Neural crest cell (in vitro differentiated cells): ENCODE results near the gene CLCNKA. TPM values are rescaled to one million over a fixed set of nuclear protein-coding genes. Genes with fewer than 3 reads are reported as not detected.

Experiments
- DNase-seq: peaks from one replicate; pipeline ENCODE4 v3.0.0; 2021; ENCODE audit warnings: low read depth, mixed read lengths, low spot score
- H3K27ac Mint-ChIP-seq: one replicate; pipeline ENCODE4 v1.8.0; 2021; ENCODE audit warnings: mild to moderate bottlenecking, mixed read lengths; ENCODE audit not compliant: unreplicated experiment
- H3K27me3 Mint-ChIP-seq: 2 replicates; pipeline ENCODE4 v1.8.0; 2021; ENCODE audit warnings: low read depth, mild to moderate bottlenecking, mixed read lengths
- H3K36me3 Mint-ChIP-seq: 2 replicates; pipeline ENCODE4 v1.8.0; 2021; ENCODE audit warnings: low read depth, mild to moderate bottlenecking, mixed read lengths
- H3K4me1 Mint-ChIP-seq: 2 replicates; pipeline ENCODE4 v1.8.0; 2021; ENCODE audit warnings: mixed read lengths
- H3K4me3 Mint-ChIP-seq: one replicate; pipeline ENCODE4 v1.8.0; 2021; ENCODE audit warnings: mild to moderate bottlenecking, mixed read lengths
- H3K9me3 Mint-ChIP-seq: 2 replicates; pipeline ENCODE4 v1.8.0; 2021; ENCODE audit warnings: mixed read lengths
- CTCF ChIP-seq: fragments of 200-600 bp; sonication (generic); conservative IDR thresholded peaks from 2 replicates; pipeline ENCODE4 v1.5.0; 2021; ENCODE audit warnings: antibody characterized with exemption, mild to moderate bottlenecking
- total RNA-seq: library from RNA; stranded (reverse); gene quantifications from 2 replicates; pipeline ENCODE4 v1.2.1, GENCODE V29; 2021

The CLCNKA gene
- total RNA-seq, 1 donor from 2014 or later = not detected

GRCh38 chr1:16015960-16016901, 5.6 kb upstream of the CLCNKA start:
- Mint-ChIP-seq H3K9me3 (no peaks in the 10 kb centered on the region), H3K27me3 (peaks cover 9% of the 10 kb centered on the region), H3K36me3 (no peaks in the 10 kb centered on the region), H3K4me1 (peaks cover 29% of the 10 kb centered on the region), H3K27ac (no peak overlapping the region), H3K4me3 (no peak overlapping the region)
- no peak for TF ChIP-seq CTCF
- DNase-seq = no peak

GRCh38 chr1:16017076-16017460, 4.8 kb upstream of the CLCNKA start:
- TF ChIP-seq CTCF = no peak
- DNase-seq = no peak
- no peaks in the 10 kb centered on the region for H3K9me3 Mint-ChIP-seq
- H3K27ac Mint-ChIP-seq = no peak overlapping the region
- peaks cover 29% of the 10 kb centered on the region for H3K4me1 Mint-ChIP-seq
- peaks cover 11% of the 10 kb centered on the region for H3K27me3 Mint-ChIP-seq
- H3K4me3 Mint-ChIP-seq = no peak overlapping the region
- no peaks in the 10 kb centered on the region for H3K36me3 Mint-ChIP-seq

- Mint-ChIP-seq H3K9me3 (no peaks in the 10 kb centered on the region), H3K27ac (no peak within 1 kb of the TSS), H3K27me3 (peaks cover 8% of the 10 kb centered on the region), H3K36me3 (no peaks in the 10 kb centered on the region), H3K4me3 (no peak within 1 kb of the TSS), H3K4me1 (peaks cover 26% of the 10 kb centered on the region)
- DNase-seq = no peak
- no peak for TF ChIP-seq CTCF
Observed at GRCh38 chr1:16017461-16018303, 4.2 kb upstream of the CLCNKA start, which contains the start of gene HSPB7. TSS of gene HSPB7 (minus strand) at chr1:16018043. CDS start at chr1:16017963, 80 bp downstream.

- Mint-ChIP-seq H3K36me3 (no peaks in the 10 kb centered on the region), H3K4me1 (peaks cover 26% of the 10 kb centered on the region), H3K27me3 (peaks cover 8% of the 10 kb centered on the region), H3K27ac (no peak overlapping the region), H3K4me3 (no peak overlapping the region), H3K9me3 (no peaks in the 10 kb centered on the region)
- no peak for DNase-seq
- TF ChIP-seq CTCF = no peak
Observed at GRCh38 chr1:16018308-16018707, 3.5 kb upstream of the CLCNKA start.

GRCh38 chr1:16018749-16019643, 2.8 kb upstream of the CLCNKA start:
- Mint-ChIP-seq H3K4me1 (peaks cover 25% of the 10 kb centered on the region), H3K9me3 (no peaks in the 10 kb centered on the region), H3K27ac (no peak overlapping the region), H3K36me3 (no peaks in the 10 kb centered on the region), H3K4me3 (no peak overlapping the region), H3K27me3 (peaks cover 4% of the 10 kb centered on the region)
- TF ChIP-seq CTCF = no peak
- no peak for DNase-seq
